ENCODE data around the gene SLC38A10.

DNA sequence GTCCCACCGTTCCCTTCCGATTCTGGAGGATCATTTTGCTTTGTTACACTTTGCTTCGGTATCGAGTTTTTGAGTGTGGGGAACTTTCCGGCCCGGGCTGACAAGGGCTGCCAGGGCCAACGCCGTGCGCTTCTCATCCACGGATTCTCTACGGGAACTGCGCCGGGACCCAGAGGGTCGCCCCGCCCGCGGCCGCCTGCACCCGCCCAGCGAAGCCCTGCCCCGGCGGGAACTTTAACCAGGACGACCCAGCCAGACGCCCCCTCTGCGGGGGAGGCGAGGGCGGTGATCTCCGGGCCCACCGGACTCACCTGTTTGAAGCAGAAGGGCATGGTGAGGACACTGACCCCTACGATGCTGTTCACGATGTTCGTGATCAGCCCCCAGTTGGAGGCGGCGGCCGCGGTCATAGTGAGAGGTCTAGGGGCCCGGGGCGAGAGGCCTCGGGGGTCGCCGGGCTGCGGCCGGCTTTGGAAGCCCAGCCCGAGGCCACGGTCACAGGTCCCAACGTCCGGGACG, 536 bp downstream of the SLC38A10 start:
- TF ChIP-seq, protein P1, sequence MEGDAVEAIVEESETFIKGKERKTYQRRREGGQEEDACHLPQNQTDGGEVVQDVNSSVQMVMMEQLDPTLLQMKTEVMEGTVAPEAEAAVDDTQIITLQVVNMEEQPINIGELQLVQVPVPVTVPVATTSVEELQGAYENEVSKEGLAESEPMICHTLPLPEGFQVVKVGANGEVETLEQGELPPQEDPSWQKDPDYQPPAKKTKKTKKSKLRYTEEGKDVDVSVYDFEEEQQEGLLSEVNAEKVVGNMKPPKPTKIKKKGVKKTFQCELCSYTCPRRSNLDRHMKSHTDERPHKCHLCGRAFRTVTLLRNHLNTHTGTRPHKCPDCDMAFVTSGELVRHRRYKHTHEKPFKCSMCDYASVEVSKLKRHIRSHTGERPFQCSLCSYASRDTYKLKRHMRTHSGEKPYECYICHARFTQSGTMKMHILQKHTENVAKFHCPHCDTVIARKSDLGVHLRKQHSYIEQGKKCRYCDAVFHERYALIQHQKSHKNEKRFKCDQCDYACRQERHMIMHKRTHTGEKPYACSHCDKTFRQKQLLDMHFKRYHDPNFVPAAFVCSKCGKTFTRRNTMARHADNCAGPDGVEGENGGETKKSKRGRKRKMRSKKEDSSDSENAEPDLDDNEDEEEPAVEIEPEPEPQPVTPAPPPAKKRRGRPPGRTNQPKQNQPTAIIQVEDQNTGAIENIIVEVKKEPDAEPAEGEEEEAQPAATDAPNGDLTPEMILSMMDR (IDR thresholded peaks at IDR 0.05 in 2 of 3, conservative IDR thresholded peaks at IDR 0.05 in 1 of 3; ENCODE audit: control insufficient read depth in 2 of 3, extremely low read depth in 1 of 3, insufficient read depth in 1 of 3, low read depth in 3 of 3, low read length in 3 of 3) = no peak
- TF ChIP-seq FOXM1 (IDR thresholded peaks at IDR 0.05; ENCODE audit: low read depth, low read length) (no peak), SRF (IDR thresholded peaks at IDR 0.05; ENCODE audit: low read depth in 2 of 2, low read length in 2 of 2) (no peak), CBX5 (IDR thresholded peaks at IDR 0.05; ENCODE audit: low read depth) (no peak), EP300 (IDR thresholded peaks at IDR 0.05; ENCODE audit: borderline replicate concordance in 1 of 2, control insufficient read depth in 1 of 2, low read depth in 2 of 2, low read length in 2 of 2) (no peak)
